ENCODE data around the gene CCDC34.

DNA sequence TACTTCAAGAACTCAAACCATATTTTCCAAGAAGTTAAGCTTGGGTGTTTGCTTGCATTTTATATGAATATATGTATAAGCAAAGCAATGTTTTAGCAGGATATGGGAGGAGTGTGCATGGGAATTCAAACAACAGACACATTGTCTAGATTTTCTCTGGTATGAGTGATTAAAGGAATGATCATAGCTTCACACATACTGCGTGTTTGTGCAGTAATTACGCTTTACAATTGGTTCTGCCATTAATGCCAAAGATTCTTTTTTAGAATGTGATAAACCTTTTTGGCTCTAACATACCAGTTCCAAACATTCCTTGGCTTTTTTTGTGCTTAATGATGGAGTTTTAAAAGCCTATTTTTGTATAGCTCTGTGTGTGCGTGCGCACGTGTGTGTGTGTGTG lies 54.0 kb downstream of the CCDC34 start:
- no peak for TF ChIP-seq GATA3 (IDR thresholded peaks at IDR 0.05; ENCODE audit: low read depth, low read length)
- TF ChIP-seq GATA2 (IDR thresholded peaks at IDR 0.05; ENCODE audit: low read depth, low read length): no peak

All from SH-SY5Y (cell line).